NB4 (cell line): ENCODE data around the gene UBE4B.

ENCODE experiments used
- POLR2A ChIP-seq: IDR thresholded peaks from 2 replicates; pipeline ENCODE4 v1.6.1; 2011; ENCODE audit warnings: mild to moderate bottlenecking; ENCODE audit not compliant: insufficient read length; ENCODE audit errors: extremely low read depth
- TF ChIP-seq, protein P1 (sequence below): IDR thresholded peaks from one replicate; pipeline ENCODE4 v1.5.1; 2012; ENCODE audit warnings: low read depth, low read length

DNA sequence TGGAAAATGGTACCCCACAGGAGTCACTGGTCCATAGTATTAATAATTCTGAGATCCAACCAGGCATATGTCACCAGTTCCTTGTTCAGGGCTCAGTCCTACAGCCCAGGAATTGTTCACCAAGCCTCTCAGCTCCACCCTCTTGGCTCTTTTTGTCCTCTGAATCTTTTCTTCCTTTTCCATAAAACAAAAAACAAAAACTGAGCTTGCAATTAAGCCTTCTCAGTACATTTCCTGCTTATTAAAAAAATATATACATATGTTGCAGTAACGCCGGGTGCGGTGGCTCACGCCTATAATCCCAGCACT lies 154.2 kb downstream of the UBE4B start:
- no peak for TF ChIP-seq POLR2A
- TF ChIP-seq, protein P1, sequence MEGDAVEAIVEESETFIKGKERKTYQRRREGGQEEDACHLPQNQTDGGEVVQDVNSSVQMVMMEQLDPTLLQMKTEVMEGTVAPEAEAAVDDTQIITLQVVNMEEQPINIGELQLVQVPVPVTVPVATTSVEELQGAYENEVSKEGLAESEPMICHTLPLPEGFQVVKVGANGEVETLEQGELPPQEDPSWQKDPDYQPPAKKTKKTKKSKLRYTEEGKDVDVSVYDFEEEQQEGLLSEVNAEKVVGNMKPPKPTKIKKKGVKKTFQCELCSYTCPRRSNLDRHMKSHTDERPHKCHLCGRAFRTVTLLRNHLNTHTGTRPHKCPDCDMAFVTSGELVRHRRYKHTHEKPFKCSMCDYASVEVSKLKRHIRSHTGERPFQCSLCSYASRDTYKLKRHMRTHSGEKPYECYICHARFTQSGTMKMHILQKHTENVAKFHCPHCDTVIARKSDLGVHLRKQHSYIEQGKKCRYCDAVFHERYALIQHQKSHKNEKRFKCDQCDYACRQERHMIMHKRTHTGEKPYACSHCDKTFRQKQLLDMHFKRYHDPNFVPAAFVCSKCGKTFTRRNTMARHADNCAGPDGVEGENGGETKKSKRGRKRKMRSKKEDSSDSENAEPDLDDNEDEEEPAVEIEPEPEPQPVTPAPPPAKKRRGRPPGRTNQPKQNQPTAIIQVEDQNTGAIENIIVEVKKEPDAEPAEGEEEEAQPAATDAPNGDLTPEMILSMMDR = no peak
